WERI-Rb-1 (cell line): Measurements from ENCODE around the gene RFWD3.
"Not testable (repeated sequence)": the region's sequence is repeated elsewhere in the genome, so short reads cannot be mapped to it uniquely, and the experiment has no call there.

Source experiments
- DNase-seq: peaks from one replicate; pipeline ENCODE4 v3.0.0-alpha.2; 2020
- H3K27ac ChIP-seq: fragments of 250-450 bp; sonication (Bioruptor Pico); 2 replicates; pipeline ENCODE4 v1.5.1; 2020; ENCODE audit warnings: mild to moderate bottlenecking, moderate library complexity
- H3K27me3 ChIP-seq: fragments of 250-450 bp; sonication (Bioruptor Pico); 2 replicates; pipeline ENCODE4 v1.5.1; 2021; ENCODE audit warnings: mild to moderate bottlenecking, low read depth, moderate library complexity; ENCODE audit not compliant: insufficient read depth, severe bottlenecking
- H3K36me3 ChIP-seq: fragments of 250-450 bp; sonication (Bioruptor Pico); 2 replicates; pipeline ENCODE4 v1.5.1; 2020; ENCODE audit warnings: mild to moderate bottlenecking, moderate library complexity
- H3K4me3 ChIP-seq: 2 replicates; pipeline ENCODE4 v1.5.1; 2011; ENCODE audit warnings: low read depth, mild to moderate bottlenecking, control low read depth, low read length
- H3K9me3 ChIP-seq: fragments of 250-450 bp; sonication (Bioruptor Pico); 2 replicates; pipeline ENCODE4 v1.5.1; 2021; ENCODE audit warnings: mild to moderate bottlenecking, moderate library complexity; ENCODE audit not compliant: severe bottlenecking
- CTCF ChIP-seq: IDR thresholded peaks from 2 replicates; pipeline ENCODE4 v1.5.1; 2011; ENCODE audit warnings: low read depth, mild to moderate bottlenecking, control low read depth, inconsistent platforms, low read length

Gene RFWD3

GRCh38 chr16:74660383-74660782, 6.3 kb downstream of the RFWD3 start:
- H3K27me3 ChIP-seq, result no peaks in the 10 kb centered on the region
- no peaks in the 10 kb centered on the region for H3K9me3 ChIP-seq
- no peak overlapping the region for H3K27ac ChIP-seq
- H3K36me3 ChIP-seq, result peaks cover 95% of the 10 kb centered on the region
- H3K4me3 ChIP-seq, result no peak overlapping the region
- TF ChIP-seq CTCF, result no peak
- DNase-seq, result no peak

- TF ChIP-seq CTCF, result no peak
- no peaks in the 10 kb centered on the region for H3K27me3 ChIP-seq
- H3K4me3 ChIP-seq, result no peak overlapping the region
- H3K27ac ChIP-seq, result no peak overlapping the region
- no peaks in the 10 kb centered on the region for H3K9me3 ChIP-seq
- H3K36me3 ChIP-seq, result peaks cover 91% of the 10 kb centered on the region
- no peak for DNase-seq
Observed at GRCh38 chr16:74659041-74659440, 7.6 kb downstream of the RFWD3 start.

- Histone ChIP-seq H3K27ac (no peak overlapping the region), H3K36me3 (peaks cover 82% of the 10 kb centered on the region), H3K4me3 (no peak overlapping the region), H3K9me3 (no peaks in the 10 kb centered on the region), H3K27me3 (no peaks in the 10 kb centered on the region)
- no peak for DNase-seq
- TF ChIP-seq CTCF, result no peak
Observed at GRCh38 chr16:74657870-74658642, 8.6 kb downstream of the RFWD3 start.

GRCh38 chr16:74654536-74655050, 12.1 kb downstream of the RFWD3 start:
- Histone ChIP-seq H3K27ac (no peak overlapping the region), H3K4me3 (no peak overlapping the region), H3K36me3 (peaks cover 79% of the 10 kb centered on the region), H3K9me3 (no peaks in the 10 kb centered on the region), H3K27me3 (no peaks in the 10 kb centered on the region)
- DNase-seq, result no peak
- no peak for TF ChIP-seq CTCF

DNA sequence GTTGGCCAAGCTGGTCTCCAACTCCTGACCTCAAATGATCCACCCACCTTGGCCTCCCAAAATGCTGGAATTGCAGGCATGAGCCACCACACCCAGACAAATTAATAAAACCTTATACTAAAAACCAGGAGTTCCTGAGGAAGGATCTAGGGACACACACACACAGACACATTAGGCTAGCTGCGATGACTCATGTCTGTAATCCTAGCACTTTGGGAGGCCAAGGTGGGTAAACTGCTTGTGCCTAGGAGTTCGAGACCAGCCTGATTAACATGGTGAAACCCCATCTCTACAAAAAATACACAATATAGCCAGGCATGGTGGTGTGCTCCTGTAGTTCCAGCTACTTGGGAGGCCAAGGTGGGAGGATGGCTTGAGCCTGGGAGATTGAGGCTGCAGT, 13.8 kb downstream of the RFWD3 start:
- H3K36me3 ChIP-seq, result peaks cover 79% of the 10 kb centered on the region
- H3K4me3 ChIP-seq, H3K27ac ChIP-seq, DNase-seq, H3K27me3 ChIP-seq, H3K9me3 ChIP-seq: not testable (repeated sequence)

GRCh38 chr16:74652249-74652648, 14.4 kb downstream of the RFWD3 start:
- no peak for TF ChIP-seq CTCF
- no peaks in the 10 kb centered on the region for H3K27me3 ChIP-seq
- no peak overlapping the region for H3K27ac ChIP-seq
- peaks cover 79% of the 10 kb centered on the region for H3K36me3 ChIP-seq
- no peak for DNase-seq
- no peak overlapping the region for H3K4me3 ChIP-seq
- no peaks in the 10 kb centered on the region for H3K9me3 ChIP-seq
